Neural cell (in vitro differentiated cells): ENCODE data around the gene BTD. TPM values are rescaled to one million over a fixed set of nuclear protein-coding genes. Genes with fewer than 3 reads are reported as not detected.

Experiments used
- H2AFZ ChIP-seq: fragments of 200-600, 300-800 bp; sonication (generic), shearing (Covaris generic); 2 replicates; pipeline ENCODE4 v1.6.0; 2014; ENCODE audit warnings: low read depth, mild to moderate bottlenecking, antibody characterized with exemption, low read length, moderate library complexity
- H3F3A ChIP-seq: fragments of 200-600 bp; shearing (Covaris generic); 2 replicates; pipeline ENCODE4 v1.6.1; 2016; ENCODE audit warnings: mild to moderate bottlenecking, moderate library complexity, mixed read lengths, antibody characterized with exemption, low read length; ENCODE audit not compliant: insufficient read depth, poor library complexity, severe bottlenecking
- H3K27ac ChIP-seq: fragments of 200-600, 300-800 bp; sonication (generic), shearing (Covaris generic); 2 replicates; pipeline ENCODE4 v1.5.1; 2014; ENCODE audit warnings: mild to moderate bottlenecking, low read length, moderate library complexity
- H3K27me3 ChIP-seq: fragments of 300-800, 200-600 bp; sonication (generic), shearing (Covaris generic); 2 replicates; pipeline ENCODE4 v1.6.0; 2014; ENCODE audit warnings: mild to moderate bottlenecking, low read depth, low read length, moderate library complexity; ENCODE audit not compliant: insufficient read depth
- H3K36me3 ChIP-seq: fragments of 300-800, 200-600 bp; sonication (generic), shearing (Covaris generic); 2 replicates; pipeline ENCODE4 v1.5.1; 2014; ENCODE audit warnings: mild to moderate bottlenecking, antibody characterized with exemption, low read length, moderate library complexity; ENCODE audit not compliant: insufficient read depth
- H3K4me2 ChIP-seq: fragments of 300-800, 200-600 bp; sonication (generic), shearing (Covaris generic); 2 replicates; pipeline ENCODE4 v1.6.0; 2014; ENCODE audit warnings: mild to moderate bottlenecking, low read length
- H3K4me3 ChIP-seq: fragments of 300-800, 200-600 bp; sonication (generic), shearing (Covaris generic); 2 replicates; pipeline ENCODE4 v1.5.1; 2014; ENCODE audit warnings: mild to moderate bottlenecking, low read length, moderate library complexity
- H3K79me2 ChIP-seq: fragments of 200-600 bp; shearing (Covaris generic); replicated peaks from 2 replicates; pipeline ENCODE4 v1.6.0; 2014; ENCODE audit warnings: mild to moderate bottlenecking, low read length, moderate library complexity; ENCODE audit not compliant: insufficient read depth
- H3K9ac ChIP-seq: fragments of 300-800, 200-600 bp; sonication (generic), shearing (Covaris generic); 2 replicates; pipeline ENCODE4 v1.6.1; 2016; ENCODE audit warnings: mild to moderate bottlenecking, low read length, mixed read lengths
- H3K9me2 ChIP-seq: fragments of 200-600 bp; shearing (Covaris generic); 2 replicates; pipeline ENCODE4 v1.6.1; 2016; ENCODE audit warnings: mild to moderate bottlenecking, low read length, mixed read lengths; ENCODE audit not compliant: insufficient read depth
- H3K9me3 ChIP-seq: fragments of 200-600, 300-800 bp; sonication (generic), shearing (Covaris generic); 2 replicates; pipeline ENCODE4 v1.6.1; 2016; ENCODE audit warnings: mild to moderate bottlenecking, mixed run types, low read length, moderate library complexity, mixed read lengths
- H4K20me1 ChIP-seq: fragments of 200-600 bp; shearing (Covaris generic); 2 replicates; pipeline ENCODE4 v1.6.1; 2016; ENCODE audit warnings: mild to moderate bottlenecking, mixed run types; ENCODE audit not compliant: insufficient read depth
- EP300 ChIP-seq: fragments of 450-650 bp; conservative IDR thresholded peaks from 2 replicates; pipeline ENCODE4 v1.6.1; 2014; ENCODE audit warnings: antibody characterized with exemption, mild to moderate bottlenecking, moderate library complexity; ENCODE audit not compliant: poor library complexity, severe bottlenecking
- EZH2 ChIP-seq: fragments of 200-600, 300-800 bp; shearing (Covaris generic), sonication (generic); IDR thresholded peaks from 2 replicates; pipeline ENCODE4 v1.6.1; 2014; ENCODE audit warnings: antibody characterized with exemption, low read length, borderline replicate concordance, mild to moderate bottlenecking; ENCODE audit not compliant: insufficient read depth, poor library complexity, severe bottlenecking
- MXI1 ChIP-seq: fragments of 450-650 bp; conservative IDR thresholded peaks from 2 replicates; pipeline ENCODE4 v1.6.1; 2014; ENCODE audit warnings: antibody characterized with exemption, mild to moderate bottlenecking; ENCODE audit not compliant: poor library complexity, severe bottlenecking
- POLR2AphosphoS5 ChIP-seq: IDR thresholded peaks from 2 replicates; pipeline ENCODE4 v1.6.1; 2012
- RAD21 ChIP-seq: fragments of 450-650 bp; conservative IDR thresholded peaks from 2 replicates; pipeline ENCODE4 v1.6.1; 2014; ENCODE audit warnings: antibody characterized with exemption, mild to moderate bottlenecking, moderate library complexity
- SMC3 ChIP-seq: fragments of 450-650 bp; conservative IDR thresholded peaks from 2 replicates; pipeline ENCODE4 v1.6.1; 2014; ENCODE audit warnings: antibody characterized with exemption, mild to moderate bottlenecking, moderate library complexity; ENCODE audit not compliant: poor library complexity
- TAF1 ChIP-seq: IDR thresholded peaks from 2 replicates; pipeline ENCODE4 v1.6.1; 2012; ENCODE audit warnings: low read depth
- polyA plus RNA-seq: library from polyadenylated mRNA; depleted of rRNA; stranded (reverse); fragments of >200 nt; gene quantifications from 2 replicates; pipeline ENCODE4 v1.2.3, GENCODE V29; 2014
- TF ChIP-seq, protein P1 (sequence below): fragments of 450-650 bp; IDR thresholded peaks from 2 replicates; pipeline ENCODE4 v1.5.1; 2014; ENCODE audit warnings: antibody characterized with exemption, mild to moderate bottlenecking, moderate library complexity; ENCODE audit not compliant: poor library complexity, severe bottlenecking
- TF ChIP-seq, protein P2 (sequence below): IDR thresholded peaks from 2 replicates; pipeline ENCODE4 v1.6.1; 2012; ENCODE audit warnings: borderline replicate concordance

BTD gene
- polyA plus RNA-seq, 1 donor from 2014 or later: 4.6 TPM

DNA sequence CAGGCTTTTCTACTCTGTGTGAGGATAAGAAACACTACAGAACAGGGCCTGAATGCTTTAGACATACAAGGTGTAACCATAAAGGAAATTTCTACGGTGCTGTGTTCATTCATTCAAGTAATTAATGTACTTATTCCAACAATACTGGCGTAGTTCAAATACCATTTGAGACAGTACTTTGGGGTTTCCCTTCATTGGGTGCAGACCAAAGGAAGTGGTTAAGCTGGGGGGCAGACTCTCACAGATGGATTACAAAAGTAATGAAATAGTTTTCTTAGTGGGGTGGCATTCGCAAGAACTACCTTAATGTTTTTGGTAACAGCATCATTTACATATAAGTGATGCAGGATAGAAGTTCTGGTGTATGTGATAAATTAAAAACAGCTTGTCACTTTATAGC lies 65.9 kb downstream of the BTD start:
- H3K27ac ChIP-seq: no peak overlapping the region
- no peaks in the 10 kb centered on the region for H3K79me2 ChIP-seq

DNA sequence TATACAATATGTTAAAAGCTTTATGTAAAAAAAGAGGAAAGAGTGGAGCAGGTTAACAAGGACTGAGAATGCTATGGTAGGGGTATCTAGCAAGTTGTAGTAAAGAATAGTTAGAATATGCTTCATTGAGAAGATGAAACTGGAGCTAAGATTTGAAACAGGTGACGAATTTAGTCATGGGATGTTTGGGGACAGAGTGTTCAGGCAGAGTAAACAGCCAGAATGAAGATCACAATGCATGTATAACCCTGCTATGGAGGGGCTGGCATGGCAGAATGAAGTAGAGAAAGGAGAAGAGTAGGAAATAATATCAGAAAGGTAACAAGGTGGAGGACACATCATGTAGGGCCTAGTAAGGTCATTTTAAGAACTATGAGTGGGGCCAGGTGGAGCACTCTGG lies 72.0 kb downstream of the BTD start:
- no peaks in the 10 kb centered on the region for H4K20me1 ChIP-seq
- TF ChIP-seq TAF1: no peak
- no peak for TF ChIP-seq MXI1
- TF ChIP-seq RAD21: no peak
- no peaks in the 10 kb centered on the region for H3K79me2 ChIP-seq
- H3K9me3 ChIP-seq: no peaks in the 10 kb centered on the region
- H3K27me3 ChIP-seq: no peaks in the 10 kb centered on the region
- no peak overlapping the region for H3K9ac ChIP-seq
- no peak overlapping the region for H3K4me3 ChIP-seq
- no peak overlapping the region for H2AFZ ChIP-seq
- H3K4me2 ChIP-seq: no peak overlapping the region
- H3K27ac ChIP-seq: no peak overlapping the region
- no peaks in the 10 kb centered on the region for H3F3A ChIP-seq
- H3K36me3 ChIP-seq: peaks cover 5% of the 10 kb centered on the region
- H3K9me2 ChIP-seq: no peaks in the 10 kb centered on the region

More for the DNA sequence above, 65.9 kb downstream of the BTD start:
- Histone ChIP-seq H3K36me3 (no peaks in the 10 kb centered on the region), H2AFZ (no peak overlapping the region), H3K9me3 (no peaks in the 10 kb centered on the region), H3K9me2 (no peaks in the 10 kb centered on the region), H3K4me2 (no peak overlapping the region), H3K27me3 (no peaks in the 10 kb centered on the region), H3K9ac (no peak overlapping the region), H3K4me3 (no peak overlapping the region), H4K20me1 (no peaks in the 10 kb centered on the region), H3F3A (no peaks in the 10 kb centered on the region)
- TF ChIP-seq RAD21 (no peak), EZH2 (no peak), POLR2AphosphoS5 (no peak), TAF1 (no peak), EP300 (no peak), MXI1 (no peak), SMC3 (no peak)
- TF ChIP-seq, protein P1, sequence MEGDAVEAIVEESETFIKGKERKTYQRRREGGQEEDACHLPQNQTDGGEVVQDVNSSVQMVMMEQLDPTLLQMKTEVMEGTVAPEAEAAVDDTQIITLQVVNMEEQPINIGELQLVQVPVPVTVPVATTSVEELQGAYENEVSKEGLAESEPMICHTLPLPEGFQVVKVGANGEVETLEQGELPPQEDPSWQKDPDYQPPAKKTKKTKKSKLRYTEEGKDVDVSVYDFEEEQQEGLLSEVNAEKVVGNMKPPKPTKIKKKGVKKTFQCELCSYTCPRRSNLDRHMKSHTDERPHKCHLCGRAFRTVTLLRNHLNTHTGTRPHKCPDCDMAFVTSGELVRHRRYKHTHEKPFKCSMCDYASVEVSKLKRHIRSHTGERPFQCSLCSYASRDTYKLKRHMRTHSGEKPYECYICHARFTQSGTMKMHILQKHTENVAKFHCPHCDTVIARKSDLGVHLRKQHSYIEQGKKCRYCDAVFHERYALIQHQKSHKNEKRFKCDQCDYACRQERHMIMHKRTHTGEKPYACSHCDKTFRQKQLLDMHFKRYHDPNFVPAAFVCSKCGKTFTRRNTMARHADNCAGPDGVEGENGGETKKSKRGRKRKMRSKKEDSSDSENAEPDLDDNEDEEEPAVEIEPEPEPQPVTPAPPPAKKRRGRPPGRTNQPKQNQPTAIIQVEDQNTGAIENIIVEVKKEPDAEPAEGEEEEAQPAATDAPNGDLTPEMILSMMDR: no peak

DNA sequence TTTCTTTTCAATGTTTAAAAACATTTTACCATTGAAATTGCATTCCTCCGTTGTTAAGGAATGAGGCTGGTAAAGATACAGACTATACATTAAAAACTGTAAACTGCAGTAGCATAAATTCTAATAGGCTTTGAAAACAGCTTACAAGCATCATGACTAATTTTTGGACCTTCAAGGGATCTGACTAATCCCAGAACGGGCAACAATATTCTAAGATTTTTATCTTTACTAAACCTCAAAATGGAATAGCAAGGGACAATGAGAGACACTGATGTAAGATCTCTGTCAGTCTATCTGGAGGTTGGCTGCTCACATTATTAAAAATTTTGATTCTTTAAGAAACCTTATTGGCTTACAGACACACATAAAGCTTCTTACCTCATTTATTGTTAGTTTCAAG lies 74.7 kb downstream of the BTD start:
- H2AFZ ChIP-seq: no peak overlapping the region
- H3F3A ChIP-seq: no peaks in the 10 kb centered on the region
- no peaks in the 10 kb centered on the region for H3K9me3 ChIP-seq
- peaks cover 5% of the 10 kb centered on the region for H3K36me3 ChIP-seq
- H4K20me1 ChIP-seq: no peaks in the 10 kb centered on the region
- no peaks in the 10 kb centered on the region for H3K9me2 ChIP-seq
- H3K9ac ChIP-seq: no peak overlapping the region
- H3K4me2 ChIP-seq: no peak overlapping the region
- no peaks in the 10 kb centered on the region for H3K27me3 ChIP-seq
- H3K27ac ChIP-seq: no peak overlapping the region
- H3K4me3 ChIP-seq: no peak overlapping the region
- TF ChIP-seq, protein P2, sequence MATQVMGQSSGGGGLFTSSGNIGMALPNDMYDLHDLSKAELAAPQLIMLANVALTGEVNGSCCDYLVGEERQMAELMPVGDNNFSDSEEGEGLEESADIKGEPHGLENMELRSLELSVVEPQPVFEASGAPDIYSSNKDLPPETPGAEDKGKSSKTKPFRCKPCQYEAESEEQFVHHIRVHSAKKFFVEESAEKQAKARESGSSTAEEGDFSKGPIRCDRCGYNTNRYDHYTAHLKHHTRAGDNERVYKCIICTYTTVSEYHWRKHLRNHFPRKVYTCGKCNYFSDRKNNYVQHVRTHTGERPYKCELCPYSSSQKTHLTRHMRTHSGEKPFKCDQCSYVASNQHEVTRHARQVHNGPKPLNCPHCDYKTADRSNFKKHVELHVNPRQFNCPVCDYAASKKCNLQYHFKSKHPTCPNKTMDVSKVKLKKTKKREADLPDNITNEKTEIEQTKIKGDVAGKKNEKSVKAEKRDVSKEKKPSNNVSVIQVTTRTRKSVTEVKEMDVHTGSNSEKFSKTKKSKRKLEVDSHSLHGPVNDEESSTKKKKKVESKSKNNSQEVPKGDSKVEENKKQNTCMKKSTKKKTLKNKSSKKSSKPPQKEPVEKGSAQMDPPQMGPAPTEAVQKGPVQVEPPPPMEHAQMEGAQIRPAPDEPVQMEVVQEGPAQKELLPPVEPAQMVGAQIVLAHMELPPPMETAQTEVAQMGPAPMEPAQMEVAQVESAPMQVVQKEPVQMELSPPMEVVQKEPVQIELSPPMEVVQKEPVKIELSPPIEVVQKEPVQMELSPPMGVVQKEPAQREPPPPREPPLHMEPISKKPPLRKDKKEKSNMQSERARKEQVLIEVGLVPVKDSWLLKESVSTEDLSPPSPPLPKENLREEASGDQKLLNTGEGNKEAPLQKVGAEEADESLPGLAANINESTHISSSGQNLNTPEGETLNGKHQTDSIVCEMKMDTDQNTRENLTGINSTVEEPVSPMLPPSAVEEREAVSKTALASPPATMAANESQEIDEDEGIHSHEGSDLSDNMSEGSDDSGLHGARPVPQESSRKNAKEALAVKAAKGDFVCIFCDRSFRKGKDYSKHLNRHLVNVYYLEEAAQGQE: no peak
- no peak for TF ChIP-seq SMC3
- TF ChIP-seq TAF1: no peak
- TF ChIP-seq, protein P1: no peak
- no peak for TF ChIP-seq RAD21
- TF ChIP-seq EZH2: no peak
- no peak for TF ChIP-seq MXI1
- TF ChIP-seq POLR2AphosphoS5: no peak
- TF ChIP-seq EP300: no peak
- H3K79me2 ChIP-seq: no peaks in the 10 kb centered on the region
